ENCODE data around the gene PDE2A. TPM values are rescaled to one million over a fixed set of nuclear protein-coding genes. Genes with fewer than 3 reads are reported as not detected.

The PDE2A gene
- total and polyA plus RNA-seq, 10 of the 15 experiments (the other 5 are each of a cell fraction or from before 2014, with no cell fraction given) = 0.06 to 0.15 (median 0.11) TPM; not detected in 6

DNA sequence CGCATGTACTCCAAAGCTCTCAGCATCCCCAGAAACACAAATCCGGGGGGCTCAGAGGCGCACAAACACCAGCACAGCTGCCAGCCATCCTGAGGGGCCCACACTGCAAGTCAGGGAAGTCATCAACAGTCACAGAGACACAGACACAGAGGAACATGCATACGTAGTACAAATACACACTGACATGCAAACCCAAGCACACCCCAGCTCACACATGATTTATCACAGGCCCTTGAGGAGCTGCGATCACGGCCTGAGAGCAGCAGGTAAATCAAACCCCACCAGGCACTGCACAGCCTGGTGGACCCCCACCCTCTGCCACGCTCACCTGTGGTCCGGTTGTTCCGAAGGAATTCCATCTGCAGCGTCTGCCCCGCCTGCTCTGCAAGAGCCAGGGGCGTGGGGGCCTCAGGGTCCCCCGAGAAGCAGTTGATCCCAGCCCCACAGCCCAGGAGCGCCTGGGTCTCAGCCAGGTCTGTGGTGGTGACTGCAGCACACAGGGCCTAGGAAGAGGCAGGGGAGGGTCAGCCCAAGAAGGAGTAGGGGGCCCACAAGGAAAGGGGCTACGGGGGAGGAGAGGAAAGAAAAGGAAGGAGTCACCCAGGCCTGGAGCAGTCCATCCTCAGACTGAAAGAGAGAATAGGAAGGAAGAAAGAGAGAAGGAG lies 28.5 kb upstream of the PDE2A start:
- Histone ChIP-seq H4K20me1 (ENCODE audit: control insufficient read depth, insufficient read depth) (no peaks in the 10 kb centered on the region), H3K4me2 (ENCODE audit: control insufficient read depth, insufficient read depth) (no peak overlapping the region), H3K79me2 (ENCODE audit: control insufficient read depth, insufficient read depth, low read length) (no peaks in the 10 kb centered on the region), H3K27me3 (replicated peaks in 1 of 2; ENCODE audit: control insufficient read depth in 2 of 2, insufficient read depth in 2 of 2, low read length in 1 of 2) (no peaks in the 10 kb centered on the region), H3K9me3 (replicated peaks; ENCODE audit: control insufficient read depth, insufficient read depth, low read length) (no peaks in the 10 kb centered on the region), H2AFZ (ENCODE audit: control insufficient read depth, low read depth, low read length) (no peak overlapping the region), H3K27ac (ENCODE audit: control insufficient read depth, insufficient read depth) (no peak overlapping the region), H3K4me3 (no peak overlapping the region), H3K36me3 (ENCODE audit: control insufficient read depth in 2 of 2, insufficient read depth in 2 of 2, low read length in 1 of 2) (peaks cover 40 to 52% of the 10 kb centered on the region in 2 experiments), H3K4me1 (ENCODE audit: control insufficient read depth, insufficient read depth, low read length) (peaks cover 8% of the 10 kb centered on the region), H3K9ac (ENCODE audit: control insufficient read depth, insufficient read depth, low read length) (no peak overlapping the region)
- in situ Hi-C loops (cut with MboI) (no loop called here), intact Hi-C loops (cut with micrococcal nuclease; ENCODE audit: unreplicated experiment) (no loop called here)
- FAIRE-seq = no peak
- ChIA-PET POLR2A (interaction anchor here (0.6 kb wide), 3 partner anchors 13 to 441 kb away, joined by 3 to 6 read pairs (median 4); no protein-coding TSS in a partner anchor), RAD21 (ENCODE audit: unreplicated experiment) (interaction anchor here (1.4 kb wide), 1 partner anchor 16 kb away, joined by 3 read pairs; no protein-coding TSS in a partner anchor), SMC1A (ENCODE audit: uncharacterized antibody, unreplicated experiment) (interaction anchor here (1.2 kb wide), 1 partner anchor 90 kb away, joined by 4 read pairs; no protein-coding TSS in a partner anchor), CTCF (interaction anchor here (0.5 to 1.7 kb wide), 3 partner anchors 18 to 913 kb away, joined by 3 to 7 read pairs (median 6); partner anchors contain the start of gene STARD10)
- no peak for ATAC-seq
- no peak for DNase-seq (ENCODE audit: low read depth, low spot score)
- 93% methylated on average over 15 of the region's 15 CpGs for WGBS (ENCODE audit: insufficient coverage, insufficient replicate concordance, low lambda C conversion rate, missing lambda C conversion rate)
- TF ChIP-seq CHD1 (IDR thresholded peaks at IDR 0.05; ENCODE audit: low read depth, low read length) = no peak
- TF ChIP-seq SIX5 (IDR thresholded peaks at IDR 0.05; ENCODE audit: low read depth, low read length, severe bottlenecking) = no peak
- TF ChIP-seq SUPT20H (IDR thresholded peaks at IDR 0.05; ENCODE audit: borderline replicate concordance, control insufficient read depth, low read depth, low read length) = no peak
- TF ChIP-seq GATAD2B (conservative IDR thresholded peaks at IDR 0.05; ENCODE audit: low read depth) = no peak
- no peak for TF ChIP-seq IRF4 (IDR thresholded peaks at IDR 0.05; ENCODE audit: low read depth, low read length)
- no peak for TF ChIP-seq RAD51 (IDR thresholded peaks at IDR 0.05)
- TF ChIP-seq, protein P1, sequence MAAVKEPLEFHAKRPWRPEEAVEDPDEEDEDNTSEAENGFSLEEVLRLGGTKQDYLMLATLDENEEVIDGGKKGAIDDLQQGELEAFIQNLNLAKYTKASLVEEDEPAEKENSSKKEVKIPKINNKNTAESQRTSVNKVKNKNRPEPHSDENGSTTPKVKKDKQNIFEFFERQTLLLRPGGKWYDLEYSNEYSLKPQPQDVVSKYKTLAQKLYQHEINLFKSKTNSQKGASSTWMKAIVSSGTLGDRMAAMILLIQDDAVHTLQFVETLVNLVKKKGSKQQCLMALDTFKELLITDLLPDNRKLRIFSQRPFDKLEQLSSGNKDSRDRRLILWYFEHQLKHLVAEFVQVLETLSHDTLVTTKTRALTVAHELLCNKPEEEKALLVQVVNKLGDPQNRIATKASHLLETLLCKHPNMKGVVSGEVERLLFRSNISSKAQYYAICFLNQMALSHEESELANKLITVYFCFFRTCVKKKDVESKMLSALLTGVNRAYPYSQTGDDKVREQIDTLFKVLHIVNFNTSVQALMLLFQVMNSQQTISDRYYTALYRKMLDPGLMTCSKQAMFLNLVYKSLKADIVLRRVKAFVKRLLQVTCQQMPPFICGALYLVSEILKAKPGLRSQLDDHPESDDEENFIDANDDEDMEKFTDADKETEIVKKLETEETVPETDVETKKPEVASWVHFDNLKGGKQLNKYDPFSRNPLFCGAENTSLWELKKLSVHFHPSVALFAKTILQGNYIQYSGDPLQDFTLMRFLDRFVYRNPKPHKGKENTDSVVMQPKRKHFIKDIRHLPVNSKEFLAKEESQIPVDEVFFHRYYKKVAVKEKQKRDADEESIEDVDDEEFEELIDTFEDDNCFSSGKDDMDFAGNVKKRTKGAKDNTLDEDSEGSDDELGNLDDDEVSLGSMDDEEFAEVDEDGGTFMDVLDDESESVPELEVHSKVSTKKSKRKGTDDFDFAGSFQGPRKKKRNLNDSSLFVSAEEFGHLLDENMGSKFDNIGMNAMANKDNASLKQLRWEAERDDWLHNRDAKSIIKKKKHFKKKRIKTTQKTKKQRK (IDR thresholded peaks at IDR 0.05; ENCODE audit: low read depth, low read length) = no peak
- TF ChIP-seq, protein P2, sequence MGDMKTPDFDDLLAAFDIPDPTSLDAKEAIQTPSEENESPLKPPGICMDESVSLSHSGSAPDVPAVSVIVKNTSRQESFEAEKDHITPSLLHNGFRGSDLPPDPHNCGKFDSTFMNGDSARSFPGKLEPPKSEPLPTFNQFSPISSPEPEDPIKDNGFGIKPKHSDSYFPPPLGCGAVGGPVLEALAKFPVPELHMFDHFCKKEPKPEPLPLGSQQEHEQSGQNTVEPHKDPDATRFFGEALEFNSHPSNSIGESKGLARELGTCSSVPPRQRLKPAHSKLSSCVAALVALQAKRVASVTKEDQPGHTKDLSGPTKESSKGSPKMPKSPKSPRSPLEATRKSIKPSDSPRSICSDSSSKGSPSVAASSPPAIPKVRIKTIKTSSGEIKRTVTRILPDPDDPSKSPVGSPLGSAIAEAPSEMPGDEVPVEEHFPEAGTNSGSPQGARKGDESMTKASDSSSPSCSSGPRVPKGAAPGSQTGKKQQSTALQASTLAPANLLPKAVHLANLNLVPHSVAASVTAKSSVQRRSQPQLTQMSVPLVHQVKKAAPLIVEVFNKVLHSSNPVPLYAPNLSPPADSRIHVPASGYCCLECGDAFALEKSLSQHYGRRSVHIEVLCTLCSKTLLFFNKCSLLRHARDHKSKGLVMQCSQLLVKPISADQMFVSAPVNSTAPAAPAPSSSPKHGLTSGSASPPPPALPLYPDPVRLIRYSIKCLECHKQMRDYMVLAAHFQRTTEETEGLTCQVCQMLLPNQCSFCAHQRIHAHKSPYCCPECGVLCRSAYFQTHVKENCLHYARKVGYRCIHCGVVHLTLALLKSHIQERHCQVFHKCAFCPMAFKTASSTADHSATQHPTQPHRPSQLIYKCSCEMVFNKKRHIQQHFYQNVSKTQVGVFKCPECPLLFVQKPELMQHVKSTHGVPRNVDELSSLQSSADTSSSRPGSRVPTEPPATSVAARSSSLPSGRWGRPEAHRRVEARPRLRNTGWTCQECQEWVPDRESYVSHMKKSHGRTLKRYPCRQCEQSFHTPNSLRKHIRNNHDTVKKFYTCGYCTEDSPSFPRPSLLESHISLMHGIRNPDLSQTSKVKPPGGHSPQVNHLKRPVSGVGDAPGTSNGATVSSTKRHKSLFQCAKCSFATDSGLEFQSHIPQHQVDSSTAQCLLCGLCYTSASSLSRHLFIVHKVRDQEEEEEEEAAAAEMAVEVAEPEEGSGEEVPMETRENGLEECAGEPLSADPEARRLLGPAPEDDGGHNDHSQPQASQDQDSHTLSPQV (IDR thresholded peaks at IDR 0.05) = no peak
- TF ChIP-seq POLR2A (IDR thresholded peaks at IDR 0.05; ENCODE audit: low read depth, low read length) = no peak; the same call in 1 of the 2 replicates
- no peak for TF ChIP-seq ZNF622 (IDR thresholded peaks at IDR 0.05)
- no peak for TF ChIP-seq ZZZ3 (IDR thresholded peaks at IDR 0.05; ENCODE audit: control insufficient read depth, insufficient read length, low read depth)
- TF ChIP-seq SMAD5 (IDR thresholded peaks at IDR 0.05; ENCODE audit: low read depth) = no peak
- TF ChIP-seq HDAC6 (IDR thresholded peaks at IDR 0.05; ENCODE audit: unreplicated experiment) = no peak
- TF ChIP-seq POU2F2 (IDR thresholded peaks at IDR 0.05; ENCODE audit: borderline replicate concordance, low read depth, low read length) = no peak
- TF ChIP-seq CEBPB (IDR thresholded peaks at IDR 0.05; ENCODE audit: borderline replicate concordance in 1 of 2, low read depth in 2 of 2, low read length in 2 of 2) = no peak
- no peak for TF ChIP-seq EP300 (IDR thresholded peaks at IDR 0.05; ENCODE audit: borderline replicate concordance in 1 of 2, control insufficient read depth in 1 of 2, low read depth in 2 of 2, low read length in 2 of 2)
- no TSS peak for BruUV-seq (replicated peaks)
